Retinal pigment epithelial cell (primary cell): ENCODE results near the gene C1QTNF7.

Experiments
- DNase-seq: peaks from one replicate; pipeline ENCODE4 v3.0.0-alpha.2; 2010; ENCODE audit warnings: low read depth
- H3K4me3 ChIP-seq: 2 replicates; pipeline ENCODE4 v1.5.1; 2011; ENCODE audit warnings: mild to moderate bottlenecking, low read length, control low read depth, moderate library complexity
- TF ChIP-seq, protein P1 (sequence below): conservative IDR thresholded peaks from 2 replicates; pipeline ENCODE4 v1.5.1; 2011; ENCODE audit warnings: low read depth, low read length, control low read depth, inconsistent platforms

C1QTNF7 gene

DNA sequence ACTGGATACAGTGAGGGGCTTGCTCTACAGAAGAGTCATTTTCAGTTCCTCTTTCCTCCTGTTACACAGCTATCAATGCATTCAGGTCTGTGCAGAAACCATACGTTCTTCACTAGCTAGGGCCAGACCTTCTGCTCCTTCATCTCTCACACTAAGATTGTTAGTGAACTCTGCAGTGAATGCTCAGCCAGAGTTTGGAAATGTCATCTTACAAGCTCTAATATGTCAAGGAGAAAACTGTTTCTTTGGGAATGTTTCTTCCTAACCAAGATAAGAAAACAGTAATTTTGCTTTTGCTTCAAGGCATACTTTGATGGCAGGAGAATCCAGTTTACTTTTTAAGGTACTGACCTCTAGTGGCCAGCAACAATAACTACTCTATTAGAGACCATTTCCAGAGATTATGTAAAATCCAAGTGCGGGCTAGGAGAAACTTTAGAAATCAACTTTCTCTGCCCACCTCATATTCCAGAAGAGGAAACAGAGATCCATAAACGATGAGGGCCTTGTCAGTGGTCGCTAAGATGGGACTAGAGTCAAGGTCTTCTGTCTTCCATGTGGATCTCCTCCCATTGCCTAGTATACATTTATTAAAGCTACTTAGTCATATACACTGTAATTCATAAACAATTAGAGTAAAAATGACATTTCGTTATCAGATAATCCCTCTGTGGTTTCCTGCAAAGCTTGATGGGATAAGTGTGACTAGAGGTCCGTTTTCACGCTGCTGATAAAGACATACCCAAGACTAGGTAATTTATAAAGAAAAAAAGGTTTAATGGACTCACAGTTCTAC, 29.8 kb downstream of the C1QTNF7 start:
- H3K4me3 ChIP-seq: no peak overlapping the region
- no peak for DNase-seq
- TF ChIP-seq, protein P1, sequence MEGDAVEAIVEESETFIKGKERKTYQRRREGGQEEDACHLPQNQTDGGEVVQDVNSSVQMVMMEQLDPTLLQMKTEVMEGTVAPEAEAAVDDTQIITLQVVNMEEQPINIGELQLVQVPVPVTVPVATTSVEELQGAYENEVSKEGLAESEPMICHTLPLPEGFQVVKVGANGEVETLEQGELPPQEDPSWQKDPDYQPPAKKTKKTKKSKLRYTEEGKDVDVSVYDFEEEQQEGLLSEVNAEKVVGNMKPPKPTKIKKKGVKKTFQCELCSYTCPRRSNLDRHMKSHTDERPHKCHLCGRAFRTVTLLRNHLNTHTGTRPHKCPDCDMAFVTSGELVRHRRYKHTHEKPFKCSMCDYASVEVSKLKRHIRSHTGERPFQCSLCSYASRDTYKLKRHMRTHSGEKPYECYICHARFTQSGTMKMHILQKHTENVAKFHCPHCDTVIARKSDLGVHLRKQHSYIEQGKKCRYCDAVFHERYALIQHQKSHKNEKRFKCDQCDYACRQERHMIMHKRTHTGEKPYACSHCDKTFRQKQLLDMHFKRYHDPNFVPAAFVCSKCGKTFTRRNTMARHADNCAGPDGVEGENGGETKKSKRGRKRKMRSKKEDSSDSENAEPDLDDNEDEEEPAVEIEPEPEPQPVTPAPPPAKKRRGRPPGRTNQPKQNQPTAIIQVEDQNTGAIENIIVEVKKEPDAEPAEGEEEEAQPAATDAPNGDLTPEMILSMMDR: peak; percentile 67

DNA sequence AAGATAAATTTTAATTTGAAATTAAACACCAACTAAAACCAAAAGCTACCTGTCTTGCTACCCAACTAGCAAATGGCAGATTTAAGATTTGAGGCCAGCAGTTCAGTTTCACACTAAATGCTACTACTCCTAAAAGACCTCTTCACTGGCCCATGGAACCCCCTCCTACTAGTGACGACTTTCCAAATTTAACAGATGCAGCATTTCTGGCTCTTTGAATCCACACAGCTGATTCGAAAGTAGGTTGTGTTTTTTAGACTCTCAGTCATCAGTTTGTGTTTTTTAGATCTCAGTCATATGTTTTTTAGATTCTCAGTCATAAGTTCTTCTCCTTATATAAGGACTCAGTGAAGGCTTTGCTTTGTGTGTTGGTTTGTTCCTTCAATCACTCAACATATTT, 30.8 kb downstream of the C1QTNF7 start:
- DNase-seq: no peak
- TF ChIP-seq, protein P1: no peak
- no peak overlapping the region for H3K4me3 ChIP-seq

DNA sequence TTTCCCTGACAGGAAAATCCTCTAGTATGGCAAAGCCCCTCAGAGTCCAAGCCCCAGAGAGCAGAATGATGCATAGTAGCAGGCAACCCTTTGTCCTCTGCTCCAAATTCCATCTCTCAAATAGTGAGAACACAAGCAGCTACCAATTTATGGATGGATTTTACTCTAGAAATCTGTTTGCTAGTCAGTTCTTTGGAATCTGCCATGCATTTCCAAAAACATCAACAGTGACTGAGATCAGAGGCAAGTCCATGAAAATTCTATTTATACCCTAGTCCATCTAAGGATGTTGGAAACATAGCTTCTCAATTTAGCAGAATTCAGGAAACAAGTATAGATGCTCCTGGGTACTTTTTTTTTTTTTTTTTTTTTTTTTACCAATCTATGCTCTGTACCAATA, 31.9 kb downstream of the C1QTNF7 start:
- DNase-seq: no peak
- TF ChIP-seq, protein P1: no peak
- no peak overlapping the region for H3K4me3 ChIP-seq

DNA sequence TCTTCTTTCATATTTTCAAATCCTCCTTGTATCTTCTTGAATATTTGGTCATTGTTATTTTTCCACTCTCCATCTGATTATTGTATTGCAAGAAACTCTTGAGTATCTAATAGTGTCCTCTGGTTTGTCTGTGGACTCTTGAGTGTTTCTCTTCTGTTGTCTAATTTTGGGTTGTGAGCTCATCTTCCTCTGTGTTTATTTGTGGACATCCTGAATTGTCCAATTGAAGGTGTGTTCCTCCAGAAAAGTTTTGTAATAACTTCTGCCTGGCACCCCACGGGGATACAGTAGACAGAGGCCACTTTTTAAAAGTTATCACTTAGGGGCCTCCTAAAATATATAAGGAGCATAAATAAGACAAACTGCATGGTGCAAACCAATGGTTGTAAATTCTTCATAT, 38.8 kb downstream of the C1QTNF7 start:
- TF ChIP-seq, protein P1: no peak

DNA sequence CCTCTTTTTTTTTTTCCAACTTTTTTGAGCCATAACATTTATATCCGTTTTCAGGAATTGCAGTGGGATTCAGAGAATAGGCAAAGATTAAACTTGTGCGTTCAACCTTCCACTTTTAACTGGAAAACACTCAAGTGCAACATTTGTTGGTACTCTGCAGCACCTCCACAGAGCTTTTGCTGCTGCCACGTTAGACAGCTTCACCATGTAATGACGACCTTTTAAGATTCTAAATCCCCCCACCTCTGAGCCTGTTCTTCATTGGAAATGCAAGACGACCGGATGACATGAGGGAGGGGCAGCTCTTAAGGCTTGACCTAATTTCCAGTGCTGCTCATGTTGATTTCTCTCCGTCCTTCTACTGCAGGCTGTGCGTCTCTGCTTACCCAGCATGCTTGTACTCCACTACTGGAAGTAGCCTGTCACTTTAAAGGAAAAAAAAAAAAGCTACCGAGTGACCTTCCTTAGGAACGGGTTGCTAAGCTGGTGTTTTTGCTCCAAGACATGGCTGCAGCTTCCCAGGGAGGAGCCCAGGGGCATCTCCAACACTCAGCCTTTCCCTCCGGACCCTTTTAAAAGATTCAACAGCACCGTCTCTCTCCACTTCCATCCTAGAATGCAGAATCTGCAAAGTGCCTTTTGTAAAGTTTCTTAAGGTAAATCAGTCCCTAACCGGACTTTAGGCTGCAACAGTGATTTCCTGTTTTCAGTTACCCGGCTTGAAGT, 41.7 kb downstream of the C1QTNF7 start, which contains the start of gene CC2D2A:
Gene CC2D2A, plus strand, starts transcription at position 481 of the 726 bp plus-strand sequence. CDS start 6,051 bp downstream, outside the sequence.
- no peak for DNase-seq
- H3K4me3 ChIP-seq: peak within 1 kb of the TSS; percentile 82
- TF ChIP-seq, protein P1: no peak

More for the DNA sequence above, 38.8 kb downstream of the C1QTNF7 start:
- no peak overlapping the region for H3K4me3 ChIP-seq
- DNase-seq: no peak

DNA sequence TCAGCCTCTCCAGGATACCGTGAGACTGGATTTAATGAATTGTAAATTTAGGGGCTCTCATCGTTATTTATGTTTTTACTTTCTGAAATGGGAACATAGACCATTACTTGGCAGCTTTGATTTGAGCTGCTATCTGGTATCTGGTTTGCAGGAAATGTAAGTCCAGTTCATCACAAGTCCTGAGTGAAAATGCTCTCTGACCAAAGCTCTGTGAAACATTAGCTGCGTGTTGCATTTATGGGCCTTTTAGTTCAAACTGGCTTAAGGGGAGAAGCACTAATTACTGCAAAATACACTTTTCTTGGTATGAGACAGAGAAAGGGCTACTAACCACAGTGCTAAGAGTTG, 42.3 kb downstream of the C1QTNF7 start:
- TF ChIP-seq, protein P1: no peak
- peak overlapping the region; percentile 82 for H3K4me3 ChIP-seq
- DNase-seq: no peak

DNA sequence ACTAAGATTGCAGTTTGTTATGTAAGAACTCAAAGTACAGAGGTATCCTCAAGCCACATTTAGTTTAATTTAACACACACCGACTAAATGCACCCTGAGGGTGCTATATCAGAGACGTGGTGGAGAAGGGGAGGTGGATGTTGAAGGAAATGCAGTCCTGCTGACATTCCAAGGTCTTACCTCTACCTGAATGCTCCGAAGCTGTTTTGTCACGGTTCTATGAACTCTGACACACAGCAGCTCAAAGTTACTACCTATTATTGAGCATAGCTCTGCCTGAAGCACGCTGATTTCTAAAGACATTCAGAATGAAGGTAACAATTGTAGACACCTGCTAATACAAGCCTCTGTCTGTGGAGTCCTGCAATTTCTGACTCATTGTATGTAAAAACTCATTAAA, 48.6 kb downstream of the C1QTNF7 start:
- no peak overlapping the region for H3K4me3 ChIP-seq
- DNase-seq: no peak
- TF ChIP-seq, protein P1: no peak
